NCI-H460 (cell line): Measurements from ENCODE around the gene WDR93. TPM values are rescaled to one million over a fixed set of nuclear protein-coding genes. Genes with fewer than 3 reads are reported as not detected.

Source experiments
- DNase-seq: peaks from one replicate; pipeline ENCODE4 v3.0.0-alpha.2; 2016; ENCODE audit warnings: low read depth; ENCODE audit errors: extremely low read depth
- total RNA-seq: library from RNA; depleted of rRNA; stranded (reverse); fragments of >200 nt; shearing (Covaris generic); gene quantifications from 2 replicates; pipeline ENCODE4 v1.2.3, GENCODE V29; 2014

Gene WDR93
- total RNA-seq, 1 experiment from 2014 or later, result 0.30 TPM

DNA sequence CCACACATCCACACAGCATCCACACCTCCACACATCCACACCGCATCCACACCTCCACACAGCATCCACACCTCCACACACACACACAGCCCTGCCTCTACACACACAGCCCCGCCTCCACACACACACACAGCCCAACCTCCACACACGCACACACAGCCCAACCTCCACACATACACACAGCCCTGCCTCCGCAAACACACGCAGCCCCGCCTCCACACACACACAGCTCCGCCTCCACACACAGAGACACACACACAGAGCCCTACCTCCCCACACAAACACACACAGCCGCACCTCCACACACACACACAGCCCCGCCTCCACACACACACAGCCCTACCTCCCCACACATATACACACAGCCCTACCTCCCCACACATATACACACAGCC is 55.8 kb downstream of the WDR93 start:
- no peak for DNase-seq

- no peak for DNase-seq
These were observed 57.4 kb downstream of the WDR93 start for GRCh38 chr15:89747708-89748682.

- no peak for DNase-seq
These were observed 58.4 kb downstream of the WDR93 start for GRCh38 chr15:89749054-89749453.

DNA sequence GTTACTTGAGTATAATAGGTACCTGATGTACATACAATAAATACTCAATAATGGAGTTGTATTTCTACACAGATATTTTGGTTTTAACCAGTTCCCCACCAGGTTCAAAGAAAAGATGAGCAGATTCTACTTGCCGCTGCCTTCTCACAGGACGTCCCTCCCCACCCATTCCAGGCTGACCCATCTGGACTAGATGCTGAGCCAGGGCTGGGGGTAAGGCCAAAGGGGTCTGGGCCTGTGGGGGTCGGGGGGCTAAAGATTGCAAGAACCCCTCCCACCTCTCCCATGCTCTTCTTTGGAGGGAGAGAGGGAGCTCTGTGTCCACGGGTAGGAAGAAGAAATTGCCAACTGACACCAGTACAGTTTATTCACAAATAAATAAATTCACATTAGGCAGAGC is 58.9 kb downstream of the WDR93 start:
- no peak for DNase-seq

GRCh38 chr15:89749951-89750559 is 59.4 kb downstream of the WDR93 start:
- DNase-seq, result no peak

DNA sequence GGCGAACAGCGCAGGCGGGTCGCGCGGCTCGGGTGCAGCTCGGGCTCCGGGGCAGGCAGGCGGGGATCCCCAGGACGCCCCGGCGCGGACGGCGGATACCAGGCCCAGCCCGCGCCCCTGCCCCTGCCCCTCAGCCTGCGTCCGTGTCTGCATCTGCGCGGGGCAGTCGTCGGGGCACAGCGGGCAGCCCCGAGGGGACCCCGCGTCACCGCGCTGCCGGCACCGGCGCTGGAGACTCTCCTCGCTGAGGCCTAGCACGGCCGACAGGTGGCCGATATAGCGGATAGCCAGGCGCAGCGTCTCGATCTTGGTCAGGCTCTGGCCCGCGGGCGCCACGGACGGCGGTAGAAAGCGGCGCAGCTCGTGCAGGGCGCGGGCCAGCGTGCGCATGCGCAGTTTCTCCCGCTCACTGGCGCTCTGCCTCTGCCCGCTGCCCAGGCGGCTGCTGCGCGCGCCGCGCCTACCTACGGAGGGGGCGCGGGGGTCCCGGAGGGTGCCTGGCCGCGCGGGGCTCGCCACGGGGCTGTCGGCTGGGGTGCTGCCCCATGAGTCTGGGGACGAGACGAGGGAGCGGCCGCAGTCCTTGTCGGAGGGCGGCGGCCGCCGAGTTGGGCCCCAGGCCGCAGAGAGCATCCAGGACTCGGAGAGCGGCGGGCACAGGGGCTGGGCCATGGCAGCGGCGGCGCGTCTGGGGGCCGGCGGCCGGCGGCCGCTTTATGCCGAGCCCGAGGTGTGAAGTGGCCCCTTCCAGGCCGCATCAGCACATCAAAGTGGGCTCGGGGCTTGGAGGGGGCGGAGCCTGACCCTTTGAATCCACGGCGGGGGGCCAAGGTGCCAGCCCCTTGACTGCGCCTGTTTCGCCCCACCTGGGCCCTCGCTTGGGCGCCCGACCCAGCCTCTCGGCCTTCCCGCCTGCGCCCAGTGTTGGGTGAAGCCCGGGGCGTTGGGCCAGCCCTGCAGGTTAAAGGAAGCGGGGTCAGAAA is 60.2 kb downstream of the WDR93 start, which contains the start of gene MESP1:
Gene MESP1, minus strand, starts transcription at position 690 of the 983 bp plus-strand sequence. Its CDS starts 18 bp downstream, at position 672.
- DNase-seq, result peak; percentile 92

DNA sequence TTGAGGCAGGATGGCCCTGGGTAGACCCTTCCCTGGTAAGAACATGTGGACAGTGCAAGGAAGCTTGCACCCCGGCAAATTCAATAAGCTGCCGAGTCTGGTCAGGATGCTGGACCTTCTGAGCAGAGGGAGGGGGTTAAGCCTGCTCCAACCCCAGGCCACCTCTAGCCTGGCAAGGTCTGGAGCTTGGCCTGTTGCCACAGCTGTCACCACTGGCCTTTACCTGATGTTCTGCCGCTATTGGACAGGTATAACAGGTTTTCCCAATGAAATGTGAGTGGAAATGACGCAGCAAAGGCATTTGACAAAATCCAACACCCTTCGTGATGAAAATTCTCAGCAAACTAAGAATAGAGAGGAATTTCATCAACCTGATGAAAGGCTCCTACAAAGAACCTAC is 61.1 kb downstream of the WDR93 start:
- no peak for DNase-seq

- no peak for DNase-seq
These were observed 63.2 kb downstream of the WDR93 start for GRCh38 chr15:89753855-89754254.

DNA sequence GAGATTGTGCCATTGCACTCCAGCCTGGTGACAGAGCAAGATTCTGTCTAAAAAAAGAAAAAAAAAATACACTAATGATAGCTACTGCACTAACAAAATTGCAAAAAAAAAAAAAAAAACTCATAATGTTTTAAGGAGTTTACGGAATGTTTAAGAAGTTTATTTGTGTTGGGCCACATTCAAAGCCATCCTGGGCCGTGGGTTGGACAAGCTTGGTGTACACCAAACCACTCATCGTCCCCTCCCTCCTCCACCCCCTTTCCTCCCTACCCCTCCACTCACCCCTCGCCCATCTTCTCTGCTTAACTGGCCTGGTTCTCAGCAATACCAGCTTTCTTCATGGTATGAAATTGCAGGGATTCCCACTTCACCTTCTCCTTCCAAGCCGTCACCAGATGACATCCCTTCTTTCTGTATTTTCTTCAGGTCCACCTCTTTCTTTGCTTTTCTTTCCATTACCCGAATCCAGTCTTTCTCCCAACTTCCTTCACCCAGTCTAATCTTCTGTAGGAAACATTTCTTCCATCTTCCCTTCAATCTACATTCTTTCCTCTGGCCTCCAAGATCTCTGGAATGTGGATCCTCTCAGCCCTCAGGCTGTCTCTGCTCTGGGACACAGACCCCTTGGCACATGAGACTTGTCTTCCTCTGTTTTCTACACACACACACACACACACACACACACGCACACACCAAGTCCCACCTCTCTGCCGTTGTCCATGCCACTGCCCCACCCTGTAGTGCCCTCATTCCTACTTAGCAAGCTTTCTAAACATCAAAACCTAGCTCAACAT is 63.9 kb downstream of the WDR93 start:
- DNase-seq, result no peak

GRCh38 chr15:89755701-89756100 is 65.1 kb downstream of the WDR93 start:
- DNase-seq, result no peak

DNA sequence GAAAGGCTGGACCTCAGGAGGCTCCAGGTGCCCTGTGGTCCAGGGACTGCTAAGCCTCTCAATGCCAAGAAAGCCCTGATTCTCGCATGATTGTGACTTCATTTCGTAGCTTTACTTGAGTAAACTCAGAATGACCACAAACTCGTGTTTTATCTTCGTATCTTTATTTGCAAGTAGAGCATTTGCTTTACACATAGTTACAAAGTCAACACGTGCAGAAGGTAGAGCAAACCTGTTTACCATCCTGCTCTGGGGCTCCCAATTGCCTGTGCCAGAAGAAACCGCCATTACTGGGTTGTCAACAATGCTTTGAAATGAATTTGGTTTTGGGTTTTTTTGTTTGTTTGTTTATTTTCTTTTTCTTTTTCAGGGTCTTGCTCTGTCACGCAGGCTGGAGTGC is 66.3 kb downstream of the WDR93 start:
- DNase-seq, result no peak

DNA sequence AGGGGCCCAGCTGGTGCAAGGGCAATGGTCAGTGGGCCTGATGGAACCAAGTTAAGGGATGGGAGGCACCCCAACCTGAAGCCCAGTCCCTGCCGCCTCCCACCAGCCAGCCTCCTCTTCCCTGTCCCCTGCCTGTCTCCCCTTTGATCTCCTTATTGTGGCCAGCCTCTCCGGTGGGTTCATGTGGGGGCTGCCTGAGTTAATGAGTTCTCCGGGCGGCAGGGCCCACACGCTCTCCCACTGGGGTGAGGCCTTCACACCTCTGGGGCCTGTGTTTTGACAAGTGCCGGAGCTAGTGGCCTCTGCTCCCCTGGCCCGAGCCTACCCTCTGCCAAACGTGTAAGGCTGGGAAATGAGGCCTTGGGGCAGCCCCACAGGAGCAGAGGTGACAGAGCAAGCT is 67.7 kb downstream of the WDR93 start:
- no peak for DNase-seq

GRCh38 chr15:89758981-89759380 is 68.4 kb downstream of the WDR93 start:
- no peak for DNase-seq

DNA sequence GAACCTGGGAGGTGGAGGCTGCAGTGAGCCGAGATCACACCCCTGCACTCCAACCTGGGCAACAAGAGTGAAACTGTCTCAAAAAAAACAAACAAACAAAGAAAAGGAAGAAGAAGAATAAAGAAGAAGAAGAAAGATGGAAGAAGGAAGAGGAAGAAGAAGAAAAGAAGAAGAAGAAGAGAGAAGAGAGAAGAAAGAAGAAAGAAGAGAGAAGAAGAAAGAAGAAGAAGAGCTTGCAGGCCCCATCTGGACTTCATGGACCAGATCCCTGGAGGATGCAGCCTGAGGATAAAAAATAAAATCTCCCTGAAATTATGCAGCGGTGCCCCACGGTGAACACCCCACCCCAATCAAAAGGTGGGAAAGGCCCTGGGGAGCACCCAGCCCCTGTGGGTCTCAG is 69.2 kb downstream of the WDR93 start:
- no peak for DNase-seq

DNA sequence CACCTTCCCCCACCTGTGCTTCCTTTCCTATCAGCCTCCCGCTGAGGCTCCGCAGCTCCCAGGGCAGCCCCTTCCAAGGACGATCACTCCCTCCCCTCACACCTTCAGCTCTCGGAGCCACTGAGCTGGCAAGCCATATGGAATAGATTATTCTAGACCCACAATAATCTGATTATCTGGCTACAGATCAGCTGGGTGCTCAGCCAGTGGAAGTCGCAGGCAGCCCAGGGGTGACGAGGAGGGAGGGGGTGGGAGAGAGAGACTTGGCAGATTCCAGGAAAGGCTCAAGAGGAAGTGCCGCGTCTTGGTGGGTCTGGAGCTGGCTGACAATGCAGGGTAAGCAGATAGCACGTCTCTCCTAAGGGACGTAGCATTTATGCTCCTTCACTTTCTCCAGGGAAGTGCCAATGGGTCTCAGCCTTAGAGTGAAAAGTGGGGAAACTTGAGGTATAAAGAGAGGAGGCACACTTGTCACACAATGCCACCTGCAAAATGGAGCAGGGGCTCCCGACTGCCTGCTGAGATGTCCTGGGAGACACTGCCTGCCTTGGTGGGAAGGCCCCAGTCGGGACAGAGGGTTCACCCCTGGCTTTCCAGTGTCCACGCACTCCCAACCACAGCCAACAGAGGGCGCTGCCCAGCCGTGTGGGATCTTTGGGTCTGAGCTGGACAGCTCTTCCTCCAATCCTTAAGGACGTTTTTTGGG is 69.8 kb downstream of the WDR93 start:
- peak; percentile 74 for DNase-seq

DNA sequence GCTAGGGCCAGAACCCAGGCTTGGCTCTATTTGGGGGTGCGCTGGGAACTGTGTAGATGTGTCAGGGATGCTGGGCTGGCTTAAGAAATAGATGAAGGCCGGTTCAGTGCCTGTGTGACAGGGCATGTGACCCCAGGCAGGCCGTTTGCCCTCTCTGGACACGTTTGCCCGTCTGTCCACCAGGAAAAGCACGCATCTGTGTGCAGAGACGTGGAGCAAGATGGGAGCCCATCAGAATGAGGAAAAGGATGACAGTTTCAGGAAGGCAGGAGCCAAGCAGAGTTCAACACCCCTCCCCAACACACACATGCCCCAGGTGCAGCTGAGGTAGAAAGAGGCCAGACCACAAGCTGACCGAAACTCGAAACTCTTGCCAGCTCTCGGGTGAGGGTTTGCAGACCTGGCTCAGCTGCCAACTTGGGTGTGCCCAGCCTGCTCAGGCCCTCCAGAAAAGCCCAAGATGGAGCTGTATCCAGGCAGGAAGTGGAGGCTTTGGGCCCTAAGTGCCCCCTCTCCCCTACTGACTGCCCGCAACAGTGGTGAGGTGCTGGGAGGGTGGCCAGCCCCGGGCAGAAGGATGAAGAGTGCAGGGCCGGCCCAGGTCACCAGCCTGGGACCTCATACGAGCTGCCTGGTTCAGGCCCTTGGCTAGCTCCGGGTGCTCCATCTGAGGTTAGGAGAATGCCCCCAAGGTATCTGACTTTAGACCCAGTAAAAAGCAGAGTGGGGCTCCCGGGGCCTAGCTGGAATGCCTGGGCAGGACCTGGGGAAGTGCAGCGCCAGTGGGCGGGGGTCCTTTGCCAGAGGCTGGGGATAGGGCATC is 70.6 kb downstream of the WDR93 start:
- DNase-seq, result no peak

GRCh38 chr15:89761929-89762328 is 71.3 kb downstream of the WDR93 start:
- DNase-seq, result no peak

- DNase-seq, result no peak
These were observed 75.1 kb downstream of the WDR93 start for GRCh38 chr15:89765694-89766093.
